H9 (cell line): ENCODE data around the gene CLCA4. TPM values are rescaled to one million over a fixed set of nuclear protein-coding genes. Genes with fewer than 3 reads are reported as not detected.

Experiments
- DNase-seq: peaks from one replicate; pipeline ENCODE4 v3.0.0-alpha.2; 2017
- H2AFZ ChIP-seq: one replicate; pipeline ENCODE4 v1.6.1; 2013; ENCODE audit warnings: mild to moderate bottlenecking, low read length, control low read depth, moderate library complexity
- H2AK5ac ChIP-seq: 2 replicates; pipeline ENCODE4 v1.6.1; 2013; ENCODE audit warnings: low read length, control low read depth, mixed read lengths; ENCODE audit not compliant: insufficient read length
- H2BK120ac ChIP-seq: one replicate; pipeline ENCODE4 v1.6.1; 2013; ENCODE audit warnings: low read depth, mild to moderate bottlenecking, low read length, control low read depth, inconsistent platforms; ENCODE audit not compliant: poor library complexity, severe bottlenecking
- H2BK12ac ChIP-seq: 2 replicates; pipeline ENCODE4 v1.6.1; 2013; ENCODE audit warnings: low read length, control low read depth, mixed read lengths, low read depth; ENCODE audit not compliant: insufficient read length
- H2BK15ac ChIP-seq: 2 replicates; pipeline ENCODE4 v1.6.1; 2013; ENCODE audit warnings: low read depth, low read length, control low read depth
- H2BK20ac ChIP-seq: one replicate; pipeline ENCODE4 v1.6.1; 2013; ENCODE audit warnings: low read depth, mild to moderate bottlenecking, low read length, control low read depth, inconsistent platforms; ENCODE audit not compliant: poor library complexity, severe bottlenecking
- H2BK5ac ChIP-seq: 2 replicates; pipeline ENCODE4 v1.6.1; 2013; ENCODE audit warnings: low read length, control low read depth, mixed read lengths; ENCODE audit not compliant: insufficient read length
- H3K14ac ChIP-seq: 2 replicates; pipeline ENCODE4 v1.6.1; 2013; ENCODE audit warnings: low read length, control low read depth; ENCODE audit not compliant: insufficient read depth
- H3K18ac ChIP-seq: 2 replicates; pipeline ENCODE4 v1.6.1; 2013; ENCODE audit warnings: low read depth, mild to moderate bottlenecking, mixed read lengths, low read length, control low read depth; ENCODE audit not compliant: insufficient read length
- H3K23ac ChIP-seq: 2 replicates; pipeline ENCODE4 v1.6.1; 2013; ENCODE audit warnings: low read length, control low read depth, mixed read lengths, low read depth; ENCODE audit not compliant: insufficient read length
- H3K23me2 ChIP-seq: 2 replicates; pipeline ENCODE4 v1.6.1; 2013; ENCODE audit warnings: low read depth, mild to moderate bottlenecking, mixed read lengths, low read length, control low read depth; ENCODE audit not compliant: insufficient read length, poor library complexity, severe bottlenecking
- H3K27ac ChIP-seq: 2 replicates; pipeline ENCODE4 v1.5.1; 2013; ENCODE audit warnings: low read length, control low read depth, mixed read lengths, low read depth; ENCODE audit not compliant: insufficient read length
- H3K27me3 ChIP-seq: 2 replicates; pipeline ENCODE4 v1.6.1; 2013; ENCODE audit warnings: low read length, control low read depth, inconsistent platforms; ENCODE audit not compliant: insufficient read depth
- H3K4ac ChIP-seq: 2 replicates; pipeline ENCODE4 v1.6.1; 2013; ENCODE audit warnings: low read depth, mild to moderate bottlenecking, control low read depth, inconsistent platforms, low read length, moderate library complexity
- H3K4me1 ChIP-seq: 2 replicates; pipeline ENCODE4 v1.6.1; 2013; ENCODE audit warnings: low read length, control low read depth, inconsistent platforms; ENCODE audit not compliant: insufficient read depth
- H3K4me2 ChIP-seq: 2 replicates; pipeline ENCODE4 v1.6.1; 2013; ENCODE audit warnings: low read length, control low read depth, mixed read lengths; ENCODE audit not compliant: insufficient read length, insufficient read depth
- H3K56ac ChIP-seq: 2 replicates; pipeline ENCODE4 v1.6.1; 2013; ENCODE audit warnings: low read depth, mild to moderate bottlenecking, mixed read lengths, low read length, control low read depth; ENCODE audit not compliant: insufficient read length
- H3K79me1 ChIP-seq: 2 replicates; pipeline ENCODE4 v1.6.1; 2013; ENCODE audit warnings: low read depth, mild to moderate bottlenecking, moderate library complexity, low read length, control low read depth, inconsistent platforms; ENCODE audit not compliant: insufficient read depth, poor library complexity, severe bottlenecking
- H3K79me2 ChIP-seq: 2 replicates; pipeline ENCODE4 v1.6.1; 2013; ENCODE audit warnings: low read length, control low read depth, inconsistent platforms; ENCODE audit not compliant: insufficient read depth
- H3K9ac ChIP-seq: 2 replicates; pipeline ENCODE4 v1.6.1; 2013; ENCODE audit warnings: low read length, control low read depth, mixed read lengths; ENCODE audit not compliant: insufficient read length; ENCODE audit errors: extremely low read depth
- H3K9me3 ChIP-seq: one replicate; pipeline ENCODE4 v1.6.1; 2013; ENCODE audit warnings: low read depth, low read length, inconsistent platforms; ENCODE audit not compliant: control insufficient read depth
- H3T11ph ChIP-seq: one replicate; pipeline ENCODE4 v1.6.1; 2013; ENCODE audit warnings: mild to moderate bottlenecking, low read length, control low read depth, inconsistent platforms
- H4K20me1 ChIP-seq: one replicate; pipeline ENCODE4 v1.6.1; 2013; ENCODE audit not compliant: control insufficient read depth, insufficient read length, insufficient read depth
- H4K5ac ChIP-seq: 2 replicates; pipeline ENCODE4 v1.6.1; 2013; ENCODE audit warnings: low read depth, mild to moderate bottlenecking, mixed read lengths, low read length, control low read depth; ENCODE audit not compliant: insufficient read length
- H4K8ac ChIP-seq: replicated peaks from 2 replicates; pipeline ENCODE4 v1.6.1; 2013; ENCODE audit warnings: low read length, control low read depth, mixed read lengths, low read depth; ENCODE audit not compliant: insufficient read length
- H4K91ac ChIP-seq: 2 replicates; pipeline ENCODE4 v1.6.1; 2013; ENCODE audit warnings: low read depth, mild to moderate bottlenecking, moderate library complexity, mixed read lengths, low read length, control low read depth; ENCODE audit not compliant: insufficient read length
- H3K27ac Mint-ChIP-seq, 3 experiments: 2 replicates in 2 of 3; 3 replicates in 1 of 3; pipeline ENCODE4 v1.8.0; 2020 to 2021; ENCODE audit warnings: mixed read lengths in 3 of 3, mild to moderate bottlenecking in 1 of 3, moderate library complexity in 1 of 3
- H3K27me3 Mint-ChIP-seq: 2 replicates; pipeline ENCODE4 v1.8.0; 2021; ENCODE audit warnings: low read depth, mild to moderate bottlenecking, moderate library complexity, mixed read lengths
- H3K36me3 Mint-ChIP-seq, 3 experiments: 2 replicates in 2 of 3; 3 replicates in 1 of 3; pipeline ENCODE4 v1.8.0; 2020 to 2021; ENCODE audit warnings: low read depth in 3 of 3, mixed read lengths in 3 of 3; ENCODE audit not compliant: insufficient read depth in 1 of 3
- H3K4me1 Mint-ChIP-seq, 2 experiments: 2 replicates each; pipeline ENCODE4 v1.8.0; 2020; ENCODE audit warnings: mixed read lengths in 2 of 2
- H3K4me3 Mint-ChIP-seq, 2 experiments: 2 replicates in 1 of 2; 3 replicates in 1 of 2; pipeline ENCODE4 v1.8.0; 2020 to 2021; ENCODE audit warnings: mild to moderate bottlenecking in 2 of 2, mixed read lengths in 2 of 2, moderate library complexity in 1 of 2
- H3K9me3 Mint-ChIP-seq, 2 experiments: 2 replicates in 1 of 2; 3 replicates in 1 of 2; pipeline ENCODE4 v1.8.0; 2020; ENCODE audit warnings: mild to moderate bottlenecking in 2 of 2, mixed read lengths in 2 of 2, moderate library complexity in 1 of 2
- CTCF ChIP-seq: fragments of 200-600 bp; sonication (generic); conservative IDR thresholded peaks from 3 replicates; pipeline ENCODE4 v1.8.0; 2021; ENCODE audit warnings: antibody characterized with exemption, mild to moderate bottlenecking
- WGBS: extraction: QIAGEN DNeasy Blood & Tissue Kit; methylation state at CpG from one replicate; pipeline ENCODE4 v1.1.7; 2013; ENCODE audit warnings: missing lambda C conversion rate, low lambda C conversion rate, mixed read lengths; ENCODE audit not compliant: insufficient read length; ENCODE audit errors: extremely low coverage; 5-methylcytosine and 5-hydroxymethylcytosine counted together
- total RNA-seq: library from RNA; stranded (reverse); gene quantifications from 2 replicates; pipeline ENCODE4 v1.2.1, GENCODE V29; 2021

The CLCA4 gene
- total RNA-seq, 1 experiment from 2014 or later: not detected

- Mint-ChIP-seq H3K36me3 (peaks cover 7 to 18% (median 7%) of the 10 kb centered on the region in 3 experiments), H3K4me3 (no peak overlapping the region), H3K4me1 (peaks cover 0 to 6% of the 10 kb centered on the region in 2 experiments; a peak in 2 of 4 replicates), H3K27me3 (no peaks in the 10 kb centered on the region), H3K27ac (no peak overlapping the region), H3K9me3 (peaks cover 14 to 17% of the 10 kb centered on the region in 2 experiments)
- no peak for TF ChIP-seq CTCF
- no peak overlapping the region for H2AFZ ChIP-seq
- H3K27me3 ChIP-seq: no peaks in the 10 kb centered on the region
- H3K18ac ChIP-seq: no peak overlapping the region
- no peak overlapping the region for H4K91ac ChIP-seq
- no peak overlapping the region for H4K5ac ChIP-seq
- no peaks in the 10 kb centered on the region for H3K79me2 ChIP-seq
- no peak overlapping the region for H2BK120ac ChIP-seq
- DNase-seq: no peak
- H3K14ac ChIP-seq: no peak overlapping the region
- whole genome bisulfite sequencing: no CpG with 5 or more reads among the region's 3 CpGs
- no peak overlapping the region for H3T11ph ChIP-seq
- H3K23ac ChIP-seq: no peak overlapping the region
- no peaks in the 10 kb centered on the region for H3K4me1 ChIP-seq
- H2BK20ac ChIP-seq: no peak overlapping the region
- H4K20me1 ChIP-seq: no peaks in the 10 kb centered on the region
- H3K9me3 ChIP-seq: no peaks in the 10 kb centered on the region
- no peak overlapping the region for H2AK5ac ChIP-seq
- H3K23me2 ChIP-seq: no peaks in the 10 kb centered on the region
- H2BK15ac ChIP-seq: no peak overlapping the region
- no peak overlapping the region for H2BK5ac ChIP-seq
- H2BK12ac ChIP-seq: no peak overlapping the region
- no peak overlapping the region for H3K56ac ChIP-seq
- H3K9ac ChIP-seq: no peak overlapping the region
- no peak overlapping the region for H3K27ac ChIP-seq
- no peaks in the 10 kb centered on the region for H3K79me1 ChIP-seq
- H3K4ac ChIP-seq: no peak overlapping the region
- no peak overlapping the region for H4K8ac ChIP-seq
- H3K4me2 ChIP-seq: no peak overlapping the region
Measured at GRCh38 chr1:86522240-86522639, 24.6 kb upstream of the CLCA4 start.
